K562 (cell line): ENCODE data around the gene CADM2. TPM values are rescaled to one million over a fixed set of nuclear protein-coding genes. Genes with fewer than 3 reads are reported as not detected.

Source experiments
- ATAC-seq: fragments of 200-7000 bp; cut with Tn5 transposase; 3 replicates; pipeline ENCODE4 v1.9.1; 2020; ENCODE audit warnings: moderate library complexity
- BruUV-seq: library from RNA; stranded (reverse); fragments of 400-500 nt; replicated peaks from 2 replicates; lab custom pipeline; 2021; lab: Mats Ljungman, UMichigan
- CTCF ChIA-PET: fragments of 300-600 bp; formaldehyde crosslinking; extraction: SDS; loops from one replicate; lab custom pipeline; 2021; ENCODE audit warnings: low intra/inter-chr PET ratio; lab: Yijun Ruan, JAX
- POLR2A ChIA-PET: fragments of 300-600, 350-650 bp; sonication (Branson Sonifier 250); formaldehyde crosslinking; extraction: SDS; loops from one replicate; lab custom pipeline; 2021; ENCODE audit warnings: antibody characterized with exemption, inconsistent platforms; lab: Yijun Ruan, JAX
- DNase-seq, 4 experiments: peaks; one replicate each; pipeline versions ENCODE4 v3.0.0 to v3.0.0-alpha.2; 2011 to 2018; ENCODE audit warnings: low spot score in 3 of 4, mixed read lengths in 3 of 4; ENCODE audit errors: extremely low read depth in 1 of 4
- FAIRE-seq: peaks from 2 replicates; lab custom pipeline; 2011; peaks lifted over from hg19 to GRCh38; lab: Jason Lieb, UNC
- H2AFZ ChIP-seq: 2 replicates; pipeline ENCODE4 v1.6.0; 2011; ENCODE audit warnings: low read depth, low read length, control low read depth, inconsistent platforms
- H3K27ac ChIP-seq: fragments of 200-600 bp; 3 replicates; pipeline ENCODE4 v1.8.0; 2011; ENCODE audit warnings: low read depth, mild to moderate bottlenecking, control low read depth, inconsistent platforms, low read length, moderate library complexity, mixed read lengths; ENCODE audit errors: extremely low read depth
- H3K27me3 ChIP-seq, 2 experiments: fragments of 300-600 bp in 1 of 2; 2 replicates in 1 of 2; 3 replicates in 1 of 2; pipeline versions ENCODE4 v1.6.0 to v1.8.0; 2011; ENCODE audit warnings: inconsistent platforms in 2 of 2, low read length in 2 of 2, mild to moderate bottlenecking in 1 of 2, mixed read lengths in 1 of 2, moderate library complexity in 1 of 2; ENCODE audit not compliant: control insufficient read depth in 2 of 2, insufficient read depth in 2 of 2
- H3K36me3 ChIP-seq: fragments of 300-600 bp; 3 replicates; pipeline ENCODE4 v1.8.0; 2011; ENCODE audit warnings: mild to moderate bottlenecking, low read length, inconsistent platforms; ENCODE audit not compliant: control insufficient read depth, insufficient read depth
- H3K4me1 ChIP-seq, 2 experiments: fragments of 200-600 bp in 1 of 2; replicated peaks in 1 of 2; 2 replicates in 1 of 2; 3 replicates in 1 of 2; pipeline versions ENCODE4 v1.5.1 to v1.8.0; 2011; ENCODE audit warnings: inconsistent platforms in 2 of 2, low read length in 2 of 2, mild to moderate bottlenecking in 1 of 2, mixed read lengths in 1 of 2, moderate library complexity in 1 of 2; ENCODE audit not compliant: control insufficient read depth in 2 of 2, insufficient read depth in 2 of 2
- H3K4me2 ChIP-seq: 2 replicates; pipeline ENCODE4 v1.6.1; 2011; ENCODE audit warnings: low read length, control low read depth, inconsistent platforms, mixed read lengths; ENCODE audit not compliant: insufficient read depth
- H3K4me3 ChIP-seq: fragments of 200-600 bp; sonication (generic), shearing (Covaris generic); 2 replicates; pipeline ENCODE4 v1.5.1; 2016; ENCODE audit warnings: control low read depth, inconsistent platforms
- H3K79me2 ChIP-seq: fragments of 200-600 bp; 3 replicates; pipeline ENCODE4 v1.8.0; 2011; ENCODE audit warnings: low read length, inconsistent platforms; ENCODE audit not compliant: control insufficient read depth, insufficient read depth
- H3K9ac ChIP-seq, 2 experiments: 2 replicates each; pipeline versions ENCODE4 v1.6.0 to v1.6.1; 2011; ENCODE audit warnings: low read depth in 2 of 2, low read length in 2 of 2, control low read depth in 1 of 2, inconsistent platforms in 1 of 2, mild to moderate bottlenecking in 1 of 2, mixed read lengths in 1 of 2; ENCODE audit not compliant: insufficient read depth in 1 of 2
- H3K9me1 ChIP-seq: one replicate; pipeline ENCODE4 v1.6.0; 2011; ENCODE audit warnings: inconsistent platforms, mild to moderate bottlenecking, low read length, moderate library complexity; ENCODE audit not compliant: control insufficient read depth, insufficient read depth
- H3K9me3 ChIP-seq: replicated peaks from 2 replicates; pipeline ENCODE4 v1.5.1; 2011; ENCODE audit warnings: low read depth, low read length, inconsistent platforms; ENCODE audit not compliant: control insufficient read depth, insufficient read depth
- H4K20me1 ChIP-seq: replicated peaks from 2 replicates; pipeline ENCODE4 v1.6.1; 2011; ENCODE audit warnings: low read length, inconsistent platforms, mixed read lengths; ENCODE audit not compliant: control insufficient read depth, insufficient read depth
- HDAC6 ChIP-seq: IDR thresholded peaks from 2 replicates; pipeline ENCODE4 v1.6.1; 2012; ENCODE audit warnings: low read depth, mild to moderate bottlenecking, control low read depth, inconsistent platforms, low read length, moderate library complexity
- HSF4 ChIP-seq: fragments of 250-450 bp; sonication (Bioruptor Pico); IDR thresholded peaks from 2 replicates; pipeline ENCODE4 v2.1.2; 2022; ENCODE audit warnings: mild to moderate bottlenecking, moderate library complexity, borderline replicate concordance
- SETDB1 ChIP-seq: IDR thresholded peaks from one replicate; pipeline ENCODE4 v1.6.1; 2012; ENCODE audit warnings: low read length, control low read depth, inconsistent platforms
- SMARCA4 ChIP-seq: fragments of 450-650 bp; IDR thresholded peaks from 2 replicates; pipeline ENCODE4 v1.6.1; 2016
- SMARCA5 ChIP-seq: fragments of 450-650 bp; IDR thresholded peaks from 2 replicates; pipeline ENCODE4 v1.6.1; 2016
- SRSF7 ChIP-seq: fragments of 200-400 bp; formaldehyde crosslinking; optimal IDR thresholded peaks from 2 replicates; pipeline ENCODE3; 2017; ENCODE audit warnings: mild to moderate bottlenecking, low read depth, low read length
- ZNF3 ChIP-seq: fragments of 250-450 bp; sonication (Bioruptor Pico); IDR thresholded peaks from 2 replicates; pipeline ENCODE4 v1.5.0; 2021; ENCODE audit warnings: mild to moderate bottlenecking, moderate library complexity
- ZNF318 ChIP-seq, 2 experiments: fragments of 450-650 bp; IDR thresholded peaks; 2 replicates each; pipeline ENCODE4 v1.6.1; 2016; ENCODE audit warnings: mild to moderate bottlenecking in 2 of 2, borderline replicate concordance in 1 of 2, low read depth in 1 of 2, moderate library complexity in 1 of 2
- ZNF668 ChIP-seq: fragments of 250-450 bp; sonication (Bioruptor Pico); IDR thresholded peaks from 2 replicates; pipeline ENCODE4 v1.8.0; 2022; ENCODE audit warnings: mild to moderate bottlenecking, inconsistent platforms
- WGBS: fragments of 100-300 bp; shearing (Covaris generic); methylation state at CpG from one replicate; pipeline ENCODE4 v1.1.6; 2016; ENCODE audit warnings: low coverage, mixed read lengths; ENCODE audit not compliant: insufficient coverage; ENCODE audit errors: missing lambda C conversion rate; 5-methylcytosine and 5-hydroxymethylcytosine counted together
- in situ Hi-C: fragments of 300-500 bp; cut with MboI; formaldehyde crosslinking; loops from 4 replicates; pipeline ENCODE4 v1.15.0; 2018; ENCODE audit warnings: inconsistent platforms, mixed read lengths
- intact Hi-C: fragments of 100-400 bp; cut with micrococcal nuclease; formaldehyde crosslinking; loops from 2 replicates; pipeline ENCODE4 v1.14.2; 2022
- polyA plus RNA-seq, 8 experiments: library from polyadenylated mRNA; depleted of rRNA in 4 of 8; stranded (reverse) in 5 of 8; unstranded in 3 of 8; fragments of >200 nt; fragmentation: Nextera tagmentation in 2 of 8; fragmentation: Illumina TruSeq in 1 of 8; extraction: Ambion mirVana in 2 of 8; extraction: Trizol in 1 of 8; gene quantifications; 2 replicates each; pipeline versions ENCODE4 v1.2.1 to v1.2.3, GENCODE V29; 2011 to 2014; ENCODE audit warnings: inconsistent platforms in 1 of 8, missing spikeins in 1 of 8
- total RNA-seq, 7 experiments: library from RNA; depleted of rRNA in 6 of 7; stranded (reverse); fragments of >200 nt in 6 of 7; fragmentation: Illumina TruSeq in 2 of 7; extraction: Trizol in 2 of 7; gene quantifications; 2 replicates each; pipeline versions ENCODE4 v1.2.1 to v1.2.3, GENCODE V29; 2011 to 2021; ENCODE audit warnings: low replicate concordance in 1 of 7

CADM2 gene
- total and polyA plus RNA-seq, 9 of the 15 experiments (the other 6 are each of a cell fraction or from before 2014, with no cell fraction given): 0.11 to 3.2 (median 0.95) TPM

DNA sequence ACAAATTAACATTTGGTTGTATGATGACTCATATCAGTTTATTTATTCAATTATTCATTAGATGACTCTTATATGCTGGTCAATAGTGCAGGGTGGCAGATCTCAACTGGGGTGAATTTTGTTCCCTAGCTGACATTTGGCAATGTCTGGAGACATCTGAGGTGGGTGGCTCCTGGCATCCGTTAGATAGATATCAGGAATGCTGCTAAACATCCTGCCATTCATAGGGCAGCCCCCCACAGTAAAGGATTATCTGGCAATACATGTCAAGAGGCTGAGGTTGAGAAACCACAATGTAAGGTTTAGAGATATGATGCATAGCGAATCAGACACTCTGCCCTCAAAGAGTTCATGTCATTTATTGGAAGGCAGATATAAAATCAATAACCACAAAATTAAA is 719.9 kb downstream of the CADM2 start:
- in situ Hi-C loops: no loop called here
- FAIRE-seq: no peak

GRCh38 chr3:85681906-85682305 is 723.1 kb downstream of the CADM2 start:
- intact Hi-C loops (no loop called here), in situ Hi-C loops (no loop called here)
- no peaks in the 10 kb centered on the region for H3K27me3 ChIP-seq
- no peak for ATAC-seq
- BruUV-seq: no TSS peak
- H3K4me1 ChIP-seq: no peaks in the 10 kb centered on the region
- POLR2A ChIA-PET: no interaction called here
- DNase-seq: no peak
- H3K4me2 ChIP-seq: no peak overlapping the region
- H2AFZ ChIP-seq: no peak overlapping the region
- no peaks in the 10 kb centered on the region for H4K20me1 ChIP-seq
- no peak overlapping the region for H3K4me3 ChIP-seq
- H3K9me1 ChIP-seq: no peaks in the 10 kb centered on the region
- H3K79me2 ChIP-seq: no peaks in the 10 kb centered on the region
- H3K27ac ChIP-seq: no peak overlapping the region
- FAIRE-seq: no peak
- no peaks in the 10 kb centered on the region for H3K36me3 ChIP-seq
- WGBS: 0% methylated on average over 1 of the region's 1 CpG
- H3K9ac ChIP-seq: no peak overlapping the region
- no peaks in the 10 kb centered on the region for H3K9me3 ChIP-seq
- CTCF ChIA-PET: no interaction called here
- TF ChIP-seq ZNF3 (CRISPR knock-in tag) (no peak), SMARCA4 (no peak), SETDB1 (no peak), ZNF318 (IDR thresholded peaks at IDR 0.05; ENCODE audit: borderline replicate concordance in 1 of 2, low read depth in 1 of 2) (no peak), SMARCA5 (no peak), HSF4 (CRISPR knock-in tag) (no peak), ZNF668 (CRISPR knock-in tag) (no peak), HDAC6 (no peak)

More for the DNA sequence above, 719.9 kb downstream of the CADM2 start:
- no TSS peak for BruUV-seq
- POLR2A ChIA-PET: no interaction called here
- intact Hi-C loops: no loop called here
- Histone ChIP-seq H3K4me1 (no peaks in the 10 kb centered on the region), H3K9ac (no peak overlapping the region), H4K20me1 (no peaks in the 10 kb centered on the region), H3K9me1 (no peaks in the 10 kb centered on the region), H2AFZ (no peak overlapping the region), H3K36me3 (no peaks in the 10 kb centered on the region), H3K4me2 (no peak overlapping the region), H3K79me2 (no peaks in the 10 kb centered on the region), H3K27me3 (no peaks in the 10 kb centered on the region), H3K9me3 (no peaks in the 10 kb centered on the region), H3K4me3 (no peak overlapping the region), H3K27ac (no peak overlapping the region)
- DNase-seq: no peak
- TF ChIP-seq SRSF7: no peak
- CTCF ChIA-PET: no interaction called here
- ATAC-seq: no peak
- WGBS: 5% methylated on average over 2 of the region's 2 CpGs
